ENCODE data around the gene ETV2. TPM values are rescaled to one million over a fixed set of nuclear protein-coding genes. Genes with fewer than 3 reads are reported as not detected.

ETV2 gene
- total RNA-seq, 1 donor from 2014 or later, result 0.45 TPM

DNA sequence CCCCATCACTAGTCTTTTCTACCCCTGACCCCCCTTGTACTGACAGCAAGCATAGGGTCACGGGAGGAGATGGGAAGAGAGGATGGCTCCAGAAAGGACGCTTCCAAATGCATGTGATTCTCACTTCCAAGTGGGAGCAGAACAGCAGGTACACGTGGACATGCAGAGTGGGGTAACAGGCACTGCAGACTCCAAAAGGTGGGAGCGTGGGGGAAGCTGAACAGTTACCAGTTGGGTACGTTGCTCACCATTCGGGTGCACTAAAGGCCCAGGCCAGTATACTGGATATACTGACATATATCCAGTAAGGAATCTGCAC, 2.3 kb upstream of the ETV2 start:
- Histone ChIP-seq H3K36me3 (ENCODE audit: insufficient read depth, low read length) (peaks cover 17% of the 10 kb centered on the region), H3K9me3 (ENCODE audit: insufficient read depth, low read depth, low read length) (no peaks in the 10 kb centered on the region)

DNA sequence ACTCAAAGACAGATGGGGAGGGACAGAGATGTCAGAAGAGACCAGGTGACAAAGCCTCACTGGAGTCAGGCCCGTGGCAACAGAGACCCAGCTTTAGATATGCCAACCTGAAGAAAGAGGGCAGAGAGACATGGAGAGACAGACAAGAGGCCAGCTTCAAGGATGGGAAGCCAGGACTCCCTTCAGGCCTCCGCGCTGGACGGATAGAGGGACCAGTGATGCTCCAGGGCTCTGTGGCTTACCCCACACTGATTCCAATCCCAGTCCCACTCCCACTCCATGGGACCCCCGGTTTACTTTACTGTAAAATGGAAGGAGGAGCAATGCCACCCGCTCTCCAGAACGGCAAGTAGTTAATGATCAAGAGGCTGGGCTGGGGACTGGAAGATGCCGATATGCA, 1.7 kb upstream of the ETV2 start:
- no peak overlapping the region for H3K9ac ChIP-seq (ENCODE audit: low read length)
- H2AFZ ChIP-seq (ENCODE audit: low read depth, low read length), result no peak overlapping the region
- no peak overlapping the region for H3K4me2 ChIP-seq (ENCODE audit: low read length)
- H3K9me3 ChIP-seq (ENCODE audit: insufficient read depth, low read depth, low read length), result no peaks in the 10 kb centered on the region
- no peak overlapping the region for H3K27ac ChIP-seq (ENCODE audit: low read depth, low read length)
- H3K4me1 ChIP-seq (ENCODE audit: insufficient read depth, low read length), result peaks cover 10% of the 10 kb centered on the region
- H3K36me3 ChIP-seq (ENCODE audit: insufficient read depth, low read length), result peaks cover 13% of the 10 kb centered on the region
- Mint-ChIP-seq H3K4me1 (ENCODE audit: low read depth, unreplicated experiment) (no peaks in the 10 kb centered on the region), H3K4me3 (ENCODE audit: unreplicated experiment) (no peak overlapping the region), H3K9me3 (ENCODE audit: unreplicated experiment) (no peaks in the 10 kb centered on the region), H3K36me3 (ENCODE audit: low read depth, unreplicated experiment) (peaks cover 11% of the 10 kb centered on the region), H3K27me3 (ENCODE audit: low read depth, unreplicated experiment) (no peaks in the 10 kb centered on the region), H3K27ac (ENCODE audit: unreplicated experiment) (no peak overlapping the region)
- H3K79me2 ChIP-seq (ENCODE audit: insufficient read depth, low read length), result no peaks in the 10 kb centered on the region
- DNase-seq (ENCODE audit: low read depth) (no peak), FAIRE-seq (no peak)
- no peaks in the 10 kb centered on the region for H4K20me1 ChIP-seq (ENCODE audit: insufficient read depth, low read length)
- H3K27me3 ChIP-seq (ENCODE audit: insufficient read depth, low read length), result no peaks in the 10 kb centered on the region
- no peak overlapping the region for H3K4me3 ChIP-seq (ENCODE audit: insufficient read depth, low read depth, low read length)
- TF ChIP-seq, protein P1, sequence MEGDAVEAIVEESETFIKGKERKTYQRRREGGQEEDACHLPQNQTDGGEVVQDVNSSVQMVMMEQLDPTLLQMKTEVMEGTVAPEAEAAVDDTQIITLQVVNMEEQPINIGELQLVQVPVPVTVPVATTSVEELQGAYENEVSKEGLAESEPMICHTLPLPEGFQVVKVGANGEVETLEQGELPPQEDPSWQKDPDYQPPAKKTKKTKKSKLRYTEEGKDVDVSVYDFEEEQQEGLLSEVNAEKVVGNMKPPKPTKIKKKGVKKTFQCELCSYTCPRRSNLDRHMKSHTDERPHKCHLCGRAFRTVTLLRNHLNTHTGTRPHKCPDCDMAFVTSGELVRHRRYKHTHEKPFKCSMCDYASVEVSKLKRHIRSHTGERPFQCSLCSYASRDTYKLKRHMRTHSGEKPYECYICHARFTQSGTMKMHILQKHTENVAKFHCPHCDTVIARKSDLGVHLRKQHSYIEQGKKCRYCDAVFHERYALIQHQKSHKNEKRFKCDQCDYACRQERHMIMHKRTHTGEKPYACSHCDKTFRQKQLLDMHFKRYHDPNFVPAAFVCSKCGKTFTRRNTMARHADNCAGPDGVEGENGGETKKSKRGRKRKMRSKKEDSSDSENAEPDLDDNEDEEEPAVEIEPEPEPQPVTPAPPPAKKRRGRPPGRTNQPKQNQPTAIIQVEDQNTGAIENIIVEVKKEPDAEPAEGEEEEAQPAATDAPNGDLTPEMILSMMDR (IDR thresholded peaks at IDR 0.05; ENCODE audit: insufficient read depth, low read depth, low read length), result no peak
- TF ChIP-seq EZH2 (IDR thresholded peaks at IDR 0.05; ENCODE audit: insufficient read depth, low read length), result no peak

More for the DNA sequence above, 2.3 kb upstream of the ETV2 start:
- Histone ChIP-seq H4K20me1 (ENCODE audit: insufficient read depth, low read length) (no peaks in the 10 kb centered on the region), H2AFZ (ENCODE audit: low read depth, low read length) (no peak overlapping the region), H3K27me3 (ENCODE audit: insufficient read depth, low read length) (no peaks in the 10 kb centered on the region), H3K9ac (ENCODE audit: low read length) (no peak overlapping the region), H3K79me2 (ENCODE audit: insufficient read depth, low read length) (no peaks in the 10 kb centered on the region), H3K4me2 (ENCODE audit: low read length) (no peak overlapping the region), H3K4me1 (ENCODE audit: insufficient read depth, low read length) (peaks cover 7% of the 10 kb centered on the region), H3K27ac (ENCODE audit: low read depth, low read length) (no peak overlapping the region), H3K4me3 (ENCODE audit: insufficient read depth, low read depth, low read length) (no peak overlapping the region)
- TF ChIP-seq, protein P1 (IDR thresholded peaks at IDR 0.05; ENCODE audit: insufficient read depth, low read depth, low read length), result no peak
- no peak for TF ChIP-seq EZH2 (IDR thresholded peaks at IDR 0.05; ENCODE audit: insufficient read depth, low read length)
- no peaks in the 10 kb centered on the region for H3K4me1 Mint-ChIP-seq (ENCODE audit: low read depth, unreplicated experiment)
- no peaks in the 10 kb centered on the region for H3K27me3 Mint-ChIP-seq (ENCODE audit: low read depth, unreplicated experiment)
- DNase-seq (ENCODE audit: low read depth), result no peak
- no peak overlapping the region for H3K4me3 Mint-ChIP-seq (ENCODE audit: unreplicated experiment)
- H3K9me3 Mint-ChIP-seq (ENCODE audit: unreplicated experiment), result no peaks in the 10 kb centered on the region
- H3K27ac Mint-ChIP-seq (ENCODE audit: unreplicated experiment), result no peak overlapping the region
- no peak for FAIRE-seq
- peaks cover 11% of the 10 kb centered on the region for H3K36me3 Mint-ChIP-seq (ENCODE audit: low read depth, unreplicated experiment)

GRCh38 chr19:35642312-35642711, 767 bp downstream of the ETV2 start:
- no peak overlapping the region for H3K4me3 ChIP-seq (ENCODE audit: insufficient read depth, low read depth, low read length)
- no peak overlapping the region for H3K4me2 ChIP-seq (ENCODE audit: low read length)
- H3K4me1 ChIP-seq (ENCODE audit: insufficient read depth, low read length), result peaks cover 15% of the 10 kb centered on the region
- no peaks in the 10 kb centered on the region for H3K27me3 ChIP-seq (ENCODE audit: insufficient read depth, low read length)
- H3K79me2 ChIP-seq (ENCODE audit: insufficient read depth, low read length), result no peaks in the 10 kb centered on the region
- H3K4me1 Mint-ChIP-seq (ENCODE audit: low read depth, unreplicated experiment), result peaks cover 2% of the 10 kb centered on the region
- H4K20me1 ChIP-seq (ENCODE audit: insufficient read depth, low read length), result no peaks in the 10 kb centered on the region
- DNase-seq (ENCODE audit: low read depth) (no peak), FAIRE-seq (no peak)
- H3K36me3 Mint-ChIP-seq (ENCODE audit: low read depth, unreplicated experiment), result peaks cover 5% of the 10 kb centered on the region
- no peak overlapping the region for H3K9ac ChIP-seq (ENCODE audit: low read length)
- no peaks in the 10 kb centered on the region for H3K9me3 ChIP-seq (ENCODE audit: insufficient read depth, low read depth, low read length)
- H3K27ac ChIP-seq (ENCODE audit: low read depth, low read length), result no peak overlapping the region
- no peak for TF ChIP-seq EZH2 (IDR thresholded peaks at IDR 0.05; ENCODE audit: insufficient read depth, low read length)
- TF ChIP-seq, protein P1 (IDR thresholded peaks at IDR 0.05; ENCODE audit: insufficient read depth, low read depth, low read length), result no peak
- no peak overlapping the region for H3K4me3 Mint-ChIP-seq (ENCODE audit: unreplicated experiment)
- H3K9me3 Mint-ChIP-seq (ENCODE audit: unreplicated experiment), result no peaks in the 10 kb centered on the region
- H3K27me3 Mint-ChIP-seq (ENCODE audit: low read depth, unreplicated experiment), result no peaks in the 10 kb centered on the region
- H2AFZ ChIP-seq (ENCODE audit: low read depth, low read length), result peak overlapping the region; percentile 26
- H3K27ac Mint-ChIP-seq (ENCODE audit: unreplicated experiment), result no peak overlapping the region
- peaks cover under 1% of the 10 kb centered on the region for H3K36me3 ChIP-seq (ENCODE audit: insufficient read depth, low read length)
